Testis (tissue), 3 donors: ENCODE data around the gene TBC1D1. TPM values are rescaled to one million over a fixed set of nuclear protein-coding genes. Genes with fewer than 3 reads are reported as not detected.

Experiments
- DNase-seq: peaks from one replicate; pipeline ENCODE4 v3.0.0-alpha.2; 2019
- H3K27ac ChIP-seq, 2 donors: fragments of 200-600 bp; sonication (generic); one replicate each; pipeline ENCODE4 v1.5.1; 2019
- H3K27me3 ChIP-seq: fragments of 200-600 bp; sonication (generic); one replicate; pipeline ENCODE4 v1.5.1; 2019
- H3K36me3 ChIP-seq: fragments of 200-600 bp; sonication (generic); one replicate; pipeline ENCODE4 v1.5.1; 2017; ENCODE audit warnings: low read depth; ENCODE audit errors: missing control alignments
- H3K4me1 ChIP-seq: fragments of 200-600 bp; sonication (generic); one replicate; pipeline ENCODE4 v1.5.1; 2019
- H3K4me3 ChIP-seq, 2 donors: fragments of 200-600 bp; sonication (generic); one replicate each; pipeline ENCODE4 v1.5.1; 2017 to 2019
- H3K9me3 ChIP-seq: fragments of 200-600 bp; sonication (generic); one replicate; pipeline ENCODE4 v1.5.1; 2017
- POLR2A ChIP-seq: fragments of 450-650 bp; IDR thresholded peaks from one replicate; pipeline ENCODE4 v1.6.1; 2017; ENCODE audit warnings: antibody characterized with exemption, mild to moderate bottlenecking, moderate library complexity
- WGBS, 2 donors: methylation state at CpG; one replicate each; pipeline ENCODE4 v1.1.5; 2018; 5-methylcytosine and 5-hydroxymethylcytosine counted together
- intact Hi-C: fragments of 100-400 bp; cut with DNase I; formaldehyde crosslinking; loops from one replicate; pipeline ENCODE4 v1.15.1; 2023; ENCODE audit warnings: low total_unique reads
- polyA plus RNA-seq: library from polyadenylated mRNA; stranded (reverse); fragments of 350-450 nt; fragmentation: Illumina TruSeq; extraction: RNeasy Lipid Tissue Mini Kit (QIAGEN cat#74804); gene quantifications from one replicate; pipeline ENCODE4 v1.2.3, GENCODE V29; 2014; ENCODE audit warnings: low read depth, low replicate concordance; ENCODE audit not compliant: insufficient read depth
- total RNA-seq, 2 donors: library from RNA; depleted of rRNA; stranded (reverse); fragments of >200 nt; gene quantifications; one replicate each; pipeline ENCODE4 v1.2.3, GENCODE V29; 2016
- TF ChIP-seq, protein P1 (sequence below), 3 experiments: fragments of 450-650 bp in 2 of 3; fragments of 200-600 bp in 1 of 3; sonication (generic) in 1 of 3; IDR thresholded peaks; one replicate each; pipeline ENCODE4 v1.5.1; 2016 to 2019; ENCODE audit warnings: antibody characterized with exemption in 3 of 3, mild to moderate bottlenecking in 2 of 3, moderate library complexity in 1 of 3

The TBC1D1 gene
- total and polyA plus RNA-seq, 3 donors from 2014 or later, result 130 to 208 (median 167) TPM

GRCh38 chr4:38067499-38067898 lies 176.6 kb downstream of the TBC1D1 start:
- Histone ChIP-seq H3K4me1 (no peaks in the 10 kb centered on the region), H3K36me3 (no peaks in the 10 kb centered on the region), H3K9me3 (no peaks in the 10 kb centered on the region), H3K27ac (no peak overlapping the region), H3K27me3 (no peaks in the 10 kb centered on the region), H3K4me3 (no peak overlapping the region)
- intact Hi-C loops, result no loop called here
- TF ChIP-seq, protein P1, sequence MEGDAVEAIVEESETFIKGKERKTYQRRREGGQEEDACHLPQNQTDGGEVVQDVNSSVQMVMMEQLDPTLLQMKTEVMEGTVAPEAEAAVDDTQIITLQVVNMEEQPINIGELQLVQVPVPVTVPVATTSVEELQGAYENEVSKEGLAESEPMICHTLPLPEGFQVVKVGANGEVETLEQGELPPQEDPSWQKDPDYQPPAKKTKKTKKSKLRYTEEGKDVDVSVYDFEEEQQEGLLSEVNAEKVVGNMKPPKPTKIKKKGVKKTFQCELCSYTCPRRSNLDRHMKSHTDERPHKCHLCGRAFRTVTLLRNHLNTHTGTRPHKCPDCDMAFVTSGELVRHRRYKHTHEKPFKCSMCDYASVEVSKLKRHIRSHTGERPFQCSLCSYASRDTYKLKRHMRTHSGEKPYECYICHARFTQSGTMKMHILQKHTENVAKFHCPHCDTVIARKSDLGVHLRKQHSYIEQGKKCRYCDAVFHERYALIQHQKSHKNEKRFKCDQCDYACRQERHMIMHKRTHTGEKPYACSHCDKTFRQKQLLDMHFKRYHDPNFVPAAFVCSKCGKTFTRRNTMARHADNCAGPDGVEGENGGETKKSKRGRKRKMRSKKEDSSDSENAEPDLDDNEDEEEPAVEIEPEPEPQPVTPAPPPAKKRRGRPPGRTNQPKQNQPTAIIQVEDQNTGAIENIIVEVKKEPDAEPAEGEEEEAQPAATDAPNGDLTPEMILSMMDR (IDR thresholded peaks at IDR 0.05), result no peak
- TF ChIP-seq POLR2A, result no peak
- DNase-seq, result no peak
- WGBS, 2 donors, result 89 to 93% methylated on average over 7 of the region's 7 CpGs

GRCh38 chr4:38068107-38068506 lies 177.2 kb downstream of the TBC1D1 start:
- no peak for DNase-seq
- no peaks in the 10 kb centered on the region for H3K36me3 ChIP-seq

GRCh38 chr4:38069271-38069760 lies 178.4 kb downstream of the TBC1D1 start:
- no peaks in the 10 kb centered on the region for H3K36me3 ChIP-seq
- no peaks in the 10 kb centered on the region for H3K9me3 ChIP-seq
- TF ChIP-seq, protein P1 (IDR thresholded peaks at IDR 0.05), result peak in 2 of 3 experiments; percentile 25 to 33
- TF ChIP-seq POLR2A, result no peak
- intact Hi-C loops, result no loop called here
- no peaks in the 10 kb centered on the region for H3K4me1 ChIP-seq
- DNase-seq, result no peak
- H3K27me3 ChIP-seq, result no peaks in the 10 kb centered on the region
- 46 to 57% methylated on average over 6 of the region's 6 CpGs for WGBS, 2 donors
- H3K4me3 ChIP-seq, result no peak overlapping the region
- H3K27ac ChIP-seq, result no peak overlapping the region

More at GRCh38 chr4:38068107-38068506, 177.2 kb downstream of the TBC1D1 start:
- Histone ChIP-seq H3K4me1 (no peaks in the 10 kb centered on the region), H3K4me3 (no peak overlapping the region), H3K27ac (no peak overlapping the region), H3K27me3 (no peaks in the 10 kb centered on the region), H3K9me3 (no peaks in the 10 kb centered on the region)
- WGBS, 2 donors, result 91% methylated on average over 7 of the region's 7 CpGs
- TF ChIP-seq, protein P1 (IDR thresholded peaks at IDR 0.05), result no peak
- no peak for TF ChIP-seq POLR2A
- intact Hi-C loops, result no loop called here

DNA sequence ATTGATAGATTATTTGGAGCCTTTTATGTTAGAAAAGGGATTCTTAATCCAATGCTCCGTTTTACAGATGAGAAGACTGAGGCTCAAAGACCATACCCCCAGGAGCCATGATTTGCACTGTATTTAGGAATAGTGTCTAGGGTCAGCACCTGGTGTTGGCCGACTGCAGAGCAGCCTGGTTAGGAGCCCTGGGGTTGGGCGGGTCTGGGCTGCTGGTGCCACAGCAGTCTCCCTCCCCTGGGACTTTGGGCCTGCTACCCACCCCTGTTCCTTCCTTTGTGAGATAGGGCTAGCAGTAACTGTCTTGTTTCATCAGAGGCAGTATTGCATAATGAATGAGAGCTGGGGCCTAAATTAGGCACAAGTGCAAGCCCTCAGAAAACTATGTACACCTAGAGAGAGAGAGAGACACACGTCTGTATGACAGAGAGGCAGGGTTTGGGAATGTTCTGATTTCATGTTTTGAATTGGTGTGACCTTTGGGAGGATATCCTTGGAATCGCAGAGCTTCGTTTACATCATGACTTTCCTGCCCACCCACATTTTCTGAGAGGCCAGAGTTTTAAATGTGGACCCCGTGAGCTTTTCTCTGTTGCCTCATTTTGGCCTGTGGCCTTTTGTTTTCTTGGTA lies 181.0 kb downstream of the TBC1D1 start:
- no peak for TF ChIP-seq POLR2A
- TF ChIP-seq, protein P1 (IDR thresholded peaks at IDR 0.05), result no peak
- 71% methylated on average over 7 of the region's 7 CpGs for WGBS, 2 donors
- no peak for DNase-seq
- Histone ChIP-seq H3K27ac (no peak overlapping the region), H3K4me3 (no peak overlapping the region), H3K4me1 (no peaks in the 10 kb centered on the region), H3K36me3 (no peaks in the 10 kb centered on the region), H3K27me3 (no peaks in the 10 kb centered on the region), H3K9me3 (no peaks in the 10 kb centered on the region)
- intact Hi-C loops, result loop anchor here (5.0 kb wide), 1 partner anchor 660 kb away; no protein-coding TSS in a partner anchor

DNA sequence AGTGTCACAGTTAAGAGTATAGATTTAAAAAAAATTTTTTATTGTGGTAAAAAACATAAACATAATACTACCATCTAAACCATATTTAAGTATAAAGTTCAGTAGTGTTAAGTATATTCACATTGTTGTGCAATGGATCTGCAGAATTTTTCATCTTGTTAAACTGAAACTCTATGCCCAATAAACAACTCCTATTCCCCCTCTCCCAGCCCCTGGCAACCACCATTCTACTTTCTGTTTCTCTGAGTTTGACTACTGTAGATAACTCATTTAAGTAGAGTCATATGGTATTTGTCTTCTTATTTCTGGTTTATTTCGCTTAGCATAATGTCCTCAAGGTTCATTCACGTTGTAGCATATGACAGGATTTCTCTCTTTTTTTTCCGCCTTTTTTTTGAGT lies 181.7 kb downstream of the TBC1D1 start:
- no peak overlapping the region for H3K27ac ChIP-seq
- WGBS, 2 donors, result 95 to 99% methylated on average over 3 of the region's 3 CpGs
- no peaks in the 10 kb centered on the region for H3K27me3 ChIP-seq
- H3K4me1 ChIP-seq, result no peaks in the 10 kb centered on the region
- no peaks in the 10 kb centered on the region for H3K9me3 ChIP-seq
- TF ChIP-seq, protein P1 (IDR thresholded peaks at IDR 0.05), result no peak
- no peak for TF ChIP-seq POLR2A
- H3K4me3 ChIP-seq, result no peak overlapping the region
- intact Hi-C loops, result loop anchor here (5.0 kb wide), 1 partner anchor 660 kb away; no protein-coding TSS in a partner anchor
- no peaks in the 10 kb centered on the region for H3K36me3 ChIP-seq
- DNase-seq, result no peak
